Skeletal muscle satellite cell (primary cell): Measurements from ENCODE around the gene PSMD11.
A peak's percentile ranks its signal among the peaks of the same experiment; 100 is the strongest.

Source experiments
- H3K27me3 ChIP-seq: 2 replicates; pipeline ENCODE4 v1.7.0; 2013; ENCODE audit warnings: low read length; ENCODE audit not compliant: control insufficient read depth, insufficient read depth
- H3K36me3 ChIP-seq: 2 replicates; pipeline ENCODE4 v1.7.0; 2013; ENCODE audit warnings: mild to moderate bottlenecking, control low read depth, low read length; ENCODE audit not compliant: insufficient read depth
- H3K4me1 ChIP-seq: 2 replicates; pipeline ENCODE4 v1.7.0; 2013; ENCODE audit warnings: low read length; ENCODE audit not compliant: control insufficient read depth, insufficient read depth
- H3K4me2 ChIP-seq: 2 replicates; pipeline ENCODE4 v1.7.0; 2013; ENCODE audit warnings: mild to moderate bottlenecking, low read length
- H3K4me3 ChIP-seq: 2 replicates; pipeline ENCODE4 v1.7.0; 2013; ENCODE audit warnings: low read length
- H3K9ac ChIP-seq: 2 replicates; pipeline ENCODE4 v1.7.0; 2013; ENCODE audit warnings: mild to moderate bottlenecking, low read depth, low read length, moderate library complexity
- H3K9me3 ChIP-seq: replicated peaks from 2 replicates; pipeline ENCODE4 v1.7.0; 2013; ENCODE audit warnings: mild to moderate bottlenecking, control low read depth, low read length

Gene PSMD11

GRCh38 chr17:32467949-32468348 is 23.6 kb downstream of the PSMD11 start:
- no peaks in the 10 kb centered on the region for H3K27me3 ChIP-seq
- H3K4me1 ChIP-seq, result no peaks in the 10 kb centered on the region
- H3K9me3 ChIP-seq, result no peaks in the 10 kb centered on the region
- peaks cover 66% of the 10 kb centered on the region for H3K36me3 ChIP-seq
- no peak overlapping the region for H3K4me2 ChIP-seq
- no peak overlapping the region for H3K9ac ChIP-seq
- H3K4me3 ChIP-seq, result no peak overlapping the region

GRCh38 chr17:32470405-32471167 is 26.3 kb downstream of the PSMD11 start:
- no peak overlapping the region for H3K4me3 ChIP-seq
- peaks cover 70% of the 10 kb centered on the region for H3K36me3 ChIP-seq
- H3K9ac ChIP-seq, result no peak overlapping the region
- no peaks in the 10 kb centered on the region for H3K4me1 ChIP-seq
- no peak overlapping the region for H3K4me2 ChIP-seq
- no peaks in the 10 kb centered on the region for H3K27me3 ChIP-seq
- no peaks in the 10 kb centered on the region for H3K9me3 ChIP-seq

- Histone ChIP-seq H3K4me2 (no peak overlapping the region), H3K36me3 (peaks cover 80% of the 10 kb centered on the region), H3K9ac (no peak overlapping the region), H3K9me3 (no peaks in the 10 kb centered on the region), H3K27me3 (no peaks in the 10 kb centered on the region), H3K4me3 (no peak overlapping the region), H3K4me1 (no peaks in the 10 kb centered on the region)
These were observed 27.3 kb downstream of the PSMD11 start for GRCh38 chr17:32471652-32472051.

GRCh38 chr17:32475258-32475657 is 30.9 kb downstream of the PSMD11 start:
- Histone ChIP-seq H3K9me3 (no peaks in the 10 kb centered on the region), H3K4me3 (no peak overlapping the region), H3K36me3 (peaks cover 87% of the 10 kb centered on the region)

GRCh38 chr17:32477220-32477619 is 32.9 kb downstream of the PSMD11 start:
- Histone ChIP-seq H3K9me3 (no peaks in the 10 kb centered on the region), H3K36me3 (peaks cover 82% of the 10 kb centered on the region), H3K4me3 (no peak overlapping the region), H3K27me3 (no peaks in the 10 kb centered on the region), H3K4me1 (no peaks in the 10 kb centered on the region), H3K4me2 (no peak overlapping the region), H3K9ac (no peak overlapping the region)

More at GRCh38 chr17:32475258-32475657, 30.9 kb downstream of the PSMD11 start:
- no peak overlapping the region for H3K9ac ChIP-seq
- no peaks in the 10 kb centered on the region for H3K4me1 ChIP-seq
- H3K4me2 ChIP-seq, result no peak overlapping the region
- no peaks in the 10 kb centered on the region for H3K27me3 ChIP-seq

- H3K4me2 ChIP-seq, result no peak overlapping the region
- H3K9me3 ChIP-seq, result no peaks in the 10 kb centered on the region
- no peaks in the 10 kb centered on the region for H3K27me3 ChIP-seq
- no peak overlapping the region for H3K9ac ChIP-seq
- no peak overlapping the region for H3K4me3 ChIP-seq
- H3K36me3 ChIP-seq, result peaks cover 73% of the 10 kb centered on the region
- H3K4me1 ChIP-seq, result no peaks in the 10 kb centered on the region
These were observed 34.8 kb downstream of the PSMD11 start for GRCh38 chr17:32479074-32479617.

GRCh38 chr17:32481193-32481592 is 36.9 kb downstream of the PSMD11 start:
- peaks cover 7% of the 10 kb centered on the region for H3K4me1 ChIP-seq
- H3K9me3 ChIP-seq, result no peaks in the 10 kb centered on the region
- H3K36me3 ChIP-seq, result peaks cover 53% of the 10 kb centered on the region
- no peak overlapping the region for H3K9ac ChIP-seq
- H3K27me3 ChIP-seq, result no peaks in the 10 kb centered on the region
- no peak overlapping the region for H3K4me3 ChIP-seq
- H3K4me2 ChIP-seq, result no peak overlapping the region

- H3K9ac ChIP-seq, result no peak overlapping the region
- no peaks in the 10 kb centered on the region for H3K9me3 ChIP-seq
- H3K27me3 ChIP-seq, result no peaks in the 10 kb centered on the region
- H3K4me2 ChIP-seq, result no peak overlapping the region
- H3K4me1 ChIP-seq, result peaks cover 11% of the 10 kb centered on the region
- H3K36me3 ChIP-seq, result peaks cover 38% of the 10 kb centered on the region
- no peak overlapping the region for H3K4me3 ChIP-seq
These were observed 38.4 kb downstream of the PSMD11 start for GRCh38 chr17:32482568-32483320.

GRCh38 chr17:32483451-32484019 is 39.2 kb downstream of the PSMD11 start:
- H3K9me3 ChIP-seq, result no peaks in the 10 kb centered on the region
- H3K4me2 ChIP-seq, result no peak overlapping the region
- no peaks in the 10 kb centered on the region for H3K27me3 ChIP-seq
- H3K4me3 ChIP-seq, result no peak overlapping the region
- H3K9ac ChIP-seq, result peak overlapping the region; percentile 5
- peaks cover 17% of the 10 kb centered on the region for H3K4me1 ChIP-seq
- peaks cover 30% of the 10 kb centered on the region for H3K36me3 ChIP-seq

GRCh38 chr17:32484041-32484461 is 39.7 kb downstream of the PSMD11 start:
- Histone ChIP-seq H3K27me3 (no peaks in the 10 kb centered on the region), H3K4me2 (no peak overlapping the region), H3K4me1 (peaks cover 18% of the 10 kb centered on the region), H3K36me3 (peaks cover 25% of the 10 kb centered on the region), H3K9ac (peak overlapping the region; percentile 5), H3K4me3 (no peak overlapping the region), H3K9me3 (no peaks in the 10 kb centered on the region)

GRCh38 chr17:32484628-32485027 is 40.3 kb downstream of the PSMD11 start:
- Histone ChIP-seq H3K9ac (no peak overlapping the region), H3K4me2 (no peak overlapping the region), H3K36me3 (peaks cover 25% of the 10 kb centered on the region), H3K27me3 (no peaks in the 10 kb centered on the region), H3K4me3 (no peak overlapping the region), H3K9me3 (no peaks in the 10 kb centered on the region), H3K4me1 (peaks cover 22% of the 10 kb centered on the region)
